H9 (cell line): ENCODE results near the gene MED9. TPM values are rescaled to one million over a fixed set of nuclear protein-coding genes. Genes with fewer than 3 reads are reported as not detected.
A peak's percentile ranks its signal among the peaks of the same experiment; 100 is the strongest.

Source experiments
- DNase-seq: peaks from one replicate; pipeline ENCODE4 v3.0.0-alpha.2; 2017
- H2AFZ ChIP-seq: one replicate; pipeline ENCODE4 v1.6.1; 2013; ENCODE audit warnings: mild to moderate bottlenecking, low read length, control low read depth, moderate library complexity
- H2AK5ac ChIP-seq: 2 replicates; pipeline ENCODE4 v1.6.1; 2013; ENCODE audit warnings: low read length, control low read depth, mixed read lengths; ENCODE audit not compliant: insufficient read length
- H2BK120ac ChIP-seq: one replicate; pipeline ENCODE4 v1.6.1; 2013; ENCODE audit warnings: low read depth, mild to moderate bottlenecking, low read length, control low read depth, inconsistent platforms; ENCODE audit not compliant: poor library complexity, severe bottlenecking
- H2BK12ac ChIP-seq: 2 replicates; pipeline ENCODE4 v1.6.1; 2013; ENCODE audit warnings: low read length, control low read depth, mixed read lengths, low read depth; ENCODE audit not compliant: insufficient read length
- H2BK15ac ChIP-seq: 2 replicates; pipeline ENCODE4 v1.6.1; 2013; ENCODE audit warnings: low read depth, low read length, control low read depth
- H2BK20ac ChIP-seq: one replicate; pipeline ENCODE4 v1.6.1; 2013; ENCODE audit warnings: low read depth, mild to moderate bottlenecking, low read length, control low read depth, inconsistent platforms; ENCODE audit not compliant: poor library complexity, severe bottlenecking
- H2BK5ac ChIP-seq: 2 replicates; pipeline ENCODE4 v1.6.1; 2013; ENCODE audit warnings: low read length, control low read depth, mixed read lengths; ENCODE audit not compliant: insufficient read length
- H3K14ac ChIP-seq: 2 replicates; pipeline ENCODE4 v1.6.1; 2013; ENCODE audit warnings: low read length, control low read depth; ENCODE audit not compliant: insufficient read depth
- H3K18ac ChIP-seq: 2 replicates; pipeline ENCODE4 v1.6.1; 2013; ENCODE audit warnings: low read depth, mild to moderate bottlenecking, mixed read lengths, low read length, control low read depth; ENCODE audit not compliant: insufficient read length
- H3K23ac ChIP-seq: 2 replicates; pipeline ENCODE4 v1.6.1; 2013; ENCODE audit warnings: low read length, control low read depth, mixed read lengths, low read depth; ENCODE audit not compliant: insufficient read length
- H3K23me2 ChIP-seq: 2 replicates; pipeline ENCODE4 v1.6.1; 2013; ENCODE audit warnings: low read depth, mild to moderate bottlenecking, mixed read lengths, low read length, control low read depth; ENCODE audit not compliant: insufficient read length, poor library complexity, severe bottlenecking
- H3K27ac ChIP-seq: 2 replicates; pipeline ENCODE4 v1.5.1; 2013; ENCODE audit warnings: low read length, control low read depth, mixed read lengths, low read depth; ENCODE audit not compliant: insufficient read length
- H3K27me3 ChIP-seq: 2 replicates; pipeline ENCODE4 v1.6.1; 2013; ENCODE audit warnings: low read length, control low read depth, inconsistent platforms; ENCODE audit not compliant: insufficient read depth
- H3K4ac ChIP-seq: 2 replicates; pipeline ENCODE4 v1.6.1; 2013; ENCODE audit warnings: low read depth, mild to moderate bottlenecking, control low read depth, inconsistent platforms, low read length, moderate library complexity
- H3K4me1 ChIP-seq: 2 replicates; pipeline ENCODE4 v1.6.1; 2013; ENCODE audit warnings: low read length, control low read depth, inconsistent platforms; ENCODE audit not compliant: insufficient read depth
- H3K4me2 ChIP-seq: 2 replicates; pipeline ENCODE4 v1.6.1; 2013; ENCODE audit warnings: low read length, control low read depth, mixed read lengths; ENCODE audit not compliant: insufficient read length, insufficient read depth
- H3K56ac ChIP-seq: 2 replicates; pipeline ENCODE4 v1.6.1; 2013; ENCODE audit warnings: low read depth, mild to moderate bottlenecking, mixed read lengths, low read length, control low read depth; ENCODE audit not compliant: insufficient read length
- H3K79me1 ChIP-seq: 2 replicates; pipeline ENCODE4 v1.6.1; 2013; ENCODE audit warnings: low read depth, mild to moderate bottlenecking, moderate library complexity, low read length, control low read depth, inconsistent platforms; ENCODE audit not compliant: insufficient read depth, poor library complexity, severe bottlenecking
- H3K79me2 ChIP-seq: 2 replicates; pipeline ENCODE4 v1.6.1; 2013; ENCODE audit warnings: low read length, control low read depth, inconsistent platforms; ENCODE audit not compliant: insufficient read depth
- H3K9ac ChIP-seq: 2 replicates; pipeline ENCODE4 v1.6.1; 2013; ENCODE audit warnings: low read length, control low read depth, mixed read lengths; ENCODE audit not compliant: insufficient read length; ENCODE audit errors: extremely low read depth
- H3K9me3 ChIP-seq: one replicate; pipeline ENCODE4 v1.6.1; 2013; ENCODE audit warnings: low read depth, low read length, inconsistent platforms; ENCODE audit not compliant: control insufficient read depth
- H3T11ph ChIP-seq: one replicate; pipeline ENCODE4 v1.6.1; 2013; ENCODE audit warnings: mild to moderate bottlenecking, low read length, control low read depth, inconsistent platforms
- H4K20me1 ChIP-seq: one replicate; pipeline ENCODE4 v1.6.1; 2013; ENCODE audit not compliant: control insufficient read depth, insufficient read length, insufficient read depth
- H4K5ac ChIP-seq: 2 replicates; pipeline ENCODE4 v1.6.1; 2013; ENCODE audit warnings: low read depth, mild to moderate bottlenecking, mixed read lengths, low read length, control low read depth; ENCODE audit not compliant: insufficient read length
- H4K8ac ChIP-seq: replicated peaks from 2 replicates; pipeline ENCODE4 v1.6.1; 2013; ENCODE audit warnings: low read length, control low read depth, mixed read lengths, low read depth; ENCODE audit not compliant: insufficient read length
- H4K91ac ChIP-seq: 2 replicates; pipeline ENCODE4 v1.6.1; 2013; ENCODE audit warnings: low read depth, mild to moderate bottlenecking, moderate library complexity, mixed read lengths, low read length, control low read depth; ENCODE audit not compliant: insufficient read length
- H3K27ac Mint-ChIP-seq, 3 experiments: 2 replicates in 2 of 3; 3 replicates in 1 of 3; pipeline ENCODE4 v1.8.0; 2020 to 2021; ENCODE audit warnings: mixed read lengths in 3 of 3, mild to moderate bottlenecking in 1 of 3, moderate library complexity in 1 of 3
- H3K27me3 Mint-ChIP-seq: 2 replicates; pipeline ENCODE4 v1.8.0; 2021; ENCODE audit warnings: low read depth, mild to moderate bottlenecking, moderate library complexity, mixed read lengths
- H3K36me3 Mint-ChIP-seq, 3 experiments: 2 replicates in 2 of 3; 3 replicates in 1 of 3; pipeline ENCODE4 v1.8.0; 2020 to 2021; ENCODE audit warnings: low read depth in 3 of 3, mixed read lengths in 3 of 3; ENCODE audit not compliant: insufficient read depth in 1 of 3
- H3K4me1 Mint-ChIP-seq, 2 experiments: 2 replicates each; pipeline ENCODE4 v1.8.0; 2020; ENCODE audit warnings: mixed read lengths in 2 of 2
- H3K4me3 Mint-ChIP-seq, 2 experiments: 2 replicates in 1 of 2; 3 replicates in 1 of 2; pipeline ENCODE4 v1.8.0; 2020 to 2021; ENCODE audit warnings: mild to moderate bottlenecking in 2 of 2, mixed read lengths in 2 of 2, moderate library complexity in 1 of 2
- H3K9me3 Mint-ChIP-seq, 2 experiments: 2 replicates in 1 of 2; 3 replicates in 1 of 2; pipeline ENCODE4 v1.8.0; 2020; ENCODE audit warnings: mild to moderate bottlenecking in 2 of 2, mixed read lengths in 2 of 2, moderate library complexity in 1 of 2
- WGBS: extraction: QIAGEN DNeasy Blood & Tissue Kit; methylation state at CpG from one replicate; pipeline ENCODE4 v1.1.7; 2013; ENCODE audit warnings: missing lambda C conversion rate, low lambda C conversion rate, mixed read lengths; ENCODE audit not compliant: insufficient read length; ENCODE audit errors: extremely low coverage; 5-methylcytosine and 5-hydroxymethylcytosine counted together
- long read RNA-seq: library from polyadenylated mRNA; unstranded; transcript quantifications from one replicate; pipeline ENCODE4 v2.0.0, GENCODE V29; 2020
- total RNA-seq: library from RNA; stranded (reverse); gene quantifications from 2 replicates; pipeline ENCODE4 v1.2.1, GENCODE V29; 2021
- TF ChIP-seq, protein P1 (sequence below): fragments of 200-600 bp; sonication (generic); conservative IDR thresholded peaks from 3 replicates; pipeline ENCODE4 v1.8.0; 2021; ENCODE audit warnings: antibody characterized with exemption, mild to moderate bottlenecking

Gene MED9
- 19.6 and 20.0 TPM in 2 replicates for total RNA-seq
- long read RNA-seq, transcript MED9-201 (2 exons, 2,228 nt): major isoform, 230 of 241 reads
- long read RNA-seq, partial matches to known transcripts: 0 of 241 reads
- long read RNA-seq, other reads (novel, unspliced or antisense): 6 of 241 reads

GRCh38 chr17:17476865-17477467, at the start of gene MED9:
Gene MED9, plus strand, starts transcription at chr17:17477000. Its CDS starts 42 bp downstream, at chr17:17477042.
- Histone ChIP-seq H3K79me2 (peaks cover 5% of the 10 kb centered on the region), H3K56ac (no peak within 1 kb of the TSS), H3T11ph (no peak within 1 kb of the TSS), H4K5ac (no peak within 1 kb of the TSS), H3K27ac (no peak within 1 kb of the TSS), H2BK15ac (no peak within 1 kb of the TSS; the same call in 1 of the 2 replicates), H4K91ac (no peak within 1 kb of the TSS), H3K4ac (no peak within 1 kb of the TSS), H4K20me1 (no peaks in the 10 kb centered on the region), H3K9ac (peak within 1 kb of the TSS; percentile 86), H3K79me1 (peaks cover 3% of the 10 kb centered on the region), H2AFZ (no peak within 1 kb of the TSS), H3K23me2 (peaks cover 4% of the 10 kb centered on the region), H3K4me1 (no peaks in the 10 kb centered on the region), H2BK5ac (no peak within 1 kb of the TSS), H4K8ac (peak within 1 kb of the TSS; percentile 10), H3K14ac (peak within 1 kb of the TSS; percentile 90), H3K9me3 (no peaks in the 10 kb centered on the region), H2BK120ac (no peak within 1 kb of the TSS), H2BK20ac (no peak within 1 kb of the TSS), H2AK5ac (no peak within 1 kb of the TSS), H3K18ac (peak within 1 kb of the TSS; percentile 92), H3K27me3 (no peaks in the 10 kb centered on the region), H3K23ac (no peak within 1 kb of the TSS), H3K4me2 (peak within 1 kb of the TSS; percentile 92), H2BK12ac (no peak within 1 kb of the TSS)
- TF ChIP-seq, protein P1, sequence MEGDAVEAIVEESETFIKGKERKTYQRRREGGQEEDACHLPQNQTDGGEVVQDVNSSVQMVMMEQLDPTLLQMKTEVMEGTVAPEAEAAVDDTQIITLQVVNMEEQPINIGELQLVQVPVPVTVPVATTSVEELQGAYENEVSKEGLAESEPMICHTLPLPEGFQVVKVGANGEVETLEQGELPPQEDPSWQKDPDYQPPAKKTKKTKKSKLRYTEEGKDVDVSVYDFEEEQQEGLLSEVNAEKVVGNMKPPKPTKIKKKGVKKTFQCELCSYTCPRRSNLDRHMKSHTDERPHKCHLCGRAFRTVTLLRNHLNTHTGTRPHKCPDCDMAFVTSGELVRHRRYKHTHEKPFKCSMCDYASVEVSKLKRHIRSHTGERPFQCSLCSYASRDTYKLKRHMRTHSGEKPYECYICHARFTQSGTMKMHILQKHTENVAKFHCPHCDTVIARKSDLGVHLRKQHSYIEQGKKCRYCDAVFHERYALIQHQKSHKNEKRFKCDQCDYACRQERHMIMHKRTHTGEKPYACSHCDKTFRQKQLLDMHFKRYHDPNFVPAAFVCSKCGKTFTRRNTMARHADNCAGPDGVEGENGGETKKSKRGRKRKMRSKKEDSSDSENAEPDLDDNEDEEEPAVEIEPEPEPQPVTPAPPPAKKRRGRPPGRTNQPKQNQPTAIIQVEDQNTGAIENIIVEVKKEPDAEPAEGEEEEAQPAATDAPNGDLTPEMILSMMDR: no peak
- peaks cover 25% of the 10 kb centered on the region for H3K27me3 Mint-ChIP-seq
- WGBS: no CpG with 5 or more reads among the region's 47 CpGs
- no peaks in the 10 kb centered on the region; a peak in 1 of 5 replicates for H3K9me3 Mint-ChIP-seq
- H3K27ac Mint-ChIP-seq: peak within 1 kb of the TSS; percentile 95 to 99 (median 98)
- H3K4me3 Mint-ChIP-seq: peak within 1 kb of the TSS; percentile 94 to 98
- peak; percentile 95 for DNase-seq
- peaks cover 13 to 15% of the 10 kb centered on the region in 2 experiments for H3K4me1 Mint-ChIP-seq
- H3K36me3 Mint-ChIP-seq: peaks cover 0 to 13% (median 2%) of the 10 kb centered on the region in 3 experiments; a peak in 4 of 7 replicates
